Epithelial cell of proximal tubule (primary cell): Measurements from ENCODE around the gene PLEKHA8. TPM values are rescaled to one million over a fixed set of nuclear protein-coding genes. Genes with fewer than 3 reads are reported as not detected.

Experiments
- DNase-seq: peaks from one replicate; pipeline ENCODE4 v3.0.0-alpha.2; 2011; ENCODE audit warnings: low read depth
- H3K4me3 ChIP-seq: 2 replicates; pipeline ENCODE4 v1.5.1; 2011; ENCODE audit warnings: low read depth, mild to moderate bottlenecking, low read length
- CTCF ChIP-seq: conservative IDR thresholded peaks from 2 replicates; pipeline ENCODE4 v1.5.1; 2012; ENCODE audit warnings: low read depth, mild to moderate bottlenecking, low read length
- total RNA-seq: library from RNA; depleted of rRNA; stranded (reverse); fragments of >200 nt; gene quantifications from 2 replicates; pipeline ENCODE4 v1.2.3, GENCODE V29; 2015

PLEKHA8 gene
- total RNA-seq, 1 donor from 2014 or later = 12.2 TPM

GRCh38 chr7:29990931-29991330 is 37.3 kb upstream of the PLEKHA8 start:
- H3K4me3 ChIP-seq = no peak overlapping the region
- TF ChIP-seq CTCF = no peak
- no peak for DNase-seq

- no peak for TF ChIP-seq CTCF
- DNase-seq = no peak
- H3K4me3 ChIP-seq = no peak overlapping the region
These were observed 36.3 kb upstream of the PLEKHA8 start for GRCh38 chr7:29991937-29992336.

- TF ChIP-seq CTCF = no peak
- H3K4me3 ChIP-seq = no peak overlapping the region
- DNase-seq = no peak
These were observed 35.1 kb upstream of the PLEKHA8 start for GRCh38 chr7:29993140-29993539.

GRCh38 chr7:29995652-29996051 is 32.6 kb upstream of the PLEKHA8 start:
- DNase-seq = no peak
- no peak overlapping the region for H3K4me3 ChIP-seq
- TF ChIP-seq CTCF = no peak

- DNase-seq = no peak
- no peak overlapping the region for H3K4me3 ChIP-seq
- TF ChIP-seq CTCF = no peak
These were observed 31.9 kb upstream of the PLEKHA8 start for GRCh38 chr7:29996321-29996720.

GRCh38 chr7:29998489-29998888 is 29.7 kb upstream of the PLEKHA8 start:
- H3K4me3 ChIP-seq = no peak overlapping the region
- no peak for TF ChIP-seq CTCF

GRCh38 chr7:30001998-30002397 is 26.2 kb upstream of the PLEKHA8 start:
- DNase-seq = no peak
- no peak for TF ChIP-seq CTCF
- H3K4me3 ChIP-seq = no peak overlapping the region

More at GRCh38 chr7:29998489-29998888, 29.7 kb upstream of the PLEKHA8 start:
- no peak for DNase-seq
